SIG-M5 (cell line): ENCODE data around the gene C1orf174.

ENCODE experiments used
- DNase-seq: peaks from one replicate; lab custom pipeline; 2025; lab: John Stamatoyannopoulos, UW

Gene C1orf174

GRCh38 chr1:3900150-3900968 is at the start of gene C1orf174:
Gene C1orf174 (minus strand): TSS chr1:3900272. CDS start chr1:3900186, 86 bp downstream.
- peak; percentile 79 for DNase-seq

DNA sequence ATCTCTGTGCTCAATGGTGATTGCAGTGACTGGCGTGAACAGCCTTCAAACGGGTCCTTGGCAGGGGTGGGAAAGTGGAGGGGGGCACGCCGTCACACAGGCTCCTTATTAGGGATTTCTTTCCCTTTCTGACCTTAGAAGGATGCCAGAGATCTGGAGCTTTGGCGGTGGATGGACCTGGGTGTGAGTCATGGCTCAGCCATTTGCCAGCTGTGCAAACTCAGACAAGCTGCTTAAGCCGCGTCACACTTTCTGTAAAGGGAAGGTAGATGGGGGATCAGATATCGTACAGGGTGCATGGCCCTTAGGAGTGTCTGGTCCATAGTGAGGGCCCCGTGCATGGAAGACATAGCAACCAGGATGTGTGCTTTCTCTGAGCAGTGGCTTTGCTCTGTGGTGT is 48.3 kb upstream of the C1orf174 start:
- no peak for DNase-seq

DNA sequence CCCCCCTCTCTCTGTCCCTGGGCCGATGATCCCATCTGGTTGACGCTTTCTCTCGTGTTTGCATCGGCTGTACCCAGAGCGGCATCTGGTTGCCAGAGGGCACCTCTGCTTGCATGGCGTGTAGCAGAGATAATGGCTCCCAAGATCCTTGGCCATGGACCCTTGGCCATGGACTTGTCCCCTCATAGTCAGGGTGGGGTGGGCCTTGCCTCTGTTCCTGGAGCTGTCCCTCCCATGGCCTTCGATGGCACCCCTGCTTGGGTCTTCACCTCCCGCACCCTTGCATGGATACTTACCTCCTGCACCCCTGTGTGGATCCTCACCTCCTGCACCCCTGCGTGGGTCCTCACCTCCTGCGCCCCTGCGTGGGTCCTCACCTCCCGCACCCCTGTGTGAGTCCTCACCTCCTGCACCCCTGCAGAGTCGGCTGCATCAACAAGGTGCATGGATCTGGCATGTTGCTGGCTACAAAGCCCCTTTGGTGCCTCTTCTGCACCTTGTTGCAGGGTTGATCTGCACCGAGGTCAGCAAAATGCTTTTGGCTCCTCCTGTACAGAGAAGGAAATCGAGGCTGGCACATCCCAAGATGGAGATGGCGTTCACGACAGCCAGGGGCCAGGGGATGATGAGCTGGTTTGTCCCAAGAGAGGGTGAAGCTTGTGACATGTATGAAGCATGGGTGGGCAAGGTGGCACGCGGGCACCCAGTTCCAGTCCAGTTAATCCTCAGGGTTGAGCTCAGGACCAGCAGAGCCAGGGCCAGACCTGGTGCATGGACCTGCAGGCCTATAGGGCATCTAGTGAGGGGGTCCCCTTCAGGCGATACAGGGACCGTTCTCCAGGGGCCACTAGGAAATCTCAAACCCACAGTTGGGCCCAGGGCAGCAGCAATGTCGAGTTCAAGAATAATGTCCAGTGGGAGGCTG is 46.1 kb upstream of the C1orf174 start:
- no peak for DNase-seq

DNA sequence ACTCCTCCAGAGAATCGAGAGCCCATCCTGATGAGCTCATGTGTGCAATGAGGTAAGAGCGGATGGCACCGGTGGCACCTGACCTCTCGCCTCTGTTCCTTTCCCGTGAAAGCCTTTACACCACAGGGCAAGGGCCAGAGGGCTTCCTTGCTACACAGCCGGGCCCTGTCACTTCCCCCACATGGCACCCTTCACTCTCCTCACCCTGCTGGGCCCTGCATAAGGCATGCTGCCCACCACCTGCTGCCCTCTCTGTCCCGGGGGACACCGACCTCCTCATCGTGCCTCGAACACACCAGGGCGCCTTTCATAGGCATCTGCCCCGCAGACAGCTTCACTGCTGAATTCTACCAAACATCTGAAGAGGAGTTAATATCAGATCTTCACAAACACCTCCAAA is 45.1 kb upstream of the C1orf174 start:
- DNase-seq: no peak

DNA sequence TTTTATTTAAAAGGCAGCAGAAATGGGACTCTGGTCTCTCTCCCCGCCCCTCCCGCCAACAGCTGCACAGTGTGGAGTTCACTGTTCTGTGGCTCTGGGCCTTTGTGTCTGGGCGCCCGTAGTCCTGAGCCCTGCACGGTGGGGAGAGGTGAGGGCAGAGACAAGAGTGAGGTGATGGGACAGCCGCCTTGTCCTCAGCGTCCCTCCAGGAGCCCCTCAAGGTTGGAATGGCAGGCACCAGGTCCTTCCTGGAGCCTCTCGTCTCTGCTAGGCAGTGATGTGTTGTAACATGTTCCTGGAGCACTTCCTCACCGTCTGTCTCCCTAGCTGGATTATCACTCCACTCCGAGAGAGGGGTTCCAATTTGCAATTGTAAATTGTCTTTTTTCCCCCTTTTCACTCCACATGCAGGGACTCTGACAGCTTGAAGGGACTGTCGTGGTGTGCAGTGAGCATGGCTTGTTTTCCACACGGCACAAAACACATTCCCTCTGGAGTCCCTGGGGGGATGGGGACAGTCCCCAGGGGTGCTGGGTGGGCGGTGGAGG is 44.6 kb upstream of the C1orf174 start:
- no peak for DNase-seq

DNA sequence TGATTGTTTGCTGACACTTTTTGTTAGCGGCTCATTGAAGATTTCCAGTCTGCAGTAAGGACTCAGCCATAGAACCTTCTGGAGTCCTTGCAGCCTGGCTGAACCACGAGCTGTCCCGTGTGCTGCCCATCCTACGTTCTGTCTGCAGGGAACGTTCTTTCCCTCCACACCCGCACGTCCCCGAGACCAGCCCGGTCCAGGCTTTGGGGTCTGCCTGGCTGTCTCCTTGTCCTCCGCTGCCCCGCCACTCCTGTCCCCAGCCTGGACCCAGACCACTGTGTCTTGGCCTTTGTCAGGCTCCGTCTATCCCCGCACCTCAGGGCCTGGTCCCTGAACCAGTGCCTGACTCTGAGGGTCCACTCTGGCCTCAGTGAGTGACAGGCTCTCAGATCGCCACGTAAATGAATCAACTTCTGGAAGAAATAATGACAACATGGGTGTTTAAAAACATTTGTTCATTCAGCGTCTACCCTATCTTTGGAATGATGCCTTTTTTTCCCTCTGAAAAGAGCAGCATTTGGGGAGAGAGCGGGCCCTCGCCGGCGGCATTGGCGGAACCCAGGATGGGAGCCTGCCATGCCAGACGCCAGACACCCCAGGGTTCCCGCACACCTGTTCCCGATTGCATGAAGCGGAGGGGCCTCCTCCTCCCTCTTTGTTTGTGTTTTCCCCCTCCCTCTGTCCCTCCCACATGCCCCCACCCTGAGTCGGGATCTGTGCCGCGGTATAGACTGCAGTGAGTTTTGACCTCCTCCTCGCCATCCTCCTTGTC is 43.9 kb upstream of the C1orf174 start:
- DNase-seq: no peak

DNA sequence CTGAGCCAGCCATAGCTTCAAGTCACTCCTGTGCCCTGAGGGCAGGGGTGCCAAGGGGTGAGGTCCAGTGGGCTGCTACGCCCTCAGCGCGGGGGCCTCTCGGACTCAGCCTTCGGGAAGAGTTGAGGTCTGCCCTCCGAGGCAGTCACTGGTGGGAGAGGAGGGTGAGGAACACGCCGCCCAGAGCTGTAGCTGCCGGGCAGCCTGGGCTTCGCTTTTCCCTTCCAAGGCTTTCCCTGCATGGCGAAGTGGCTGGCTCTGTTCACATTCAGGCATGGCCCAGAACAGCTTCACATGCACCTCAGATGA is 43.0 kb upstream of the C1orf174 start:
- DNase-seq: no peak

DNA sequence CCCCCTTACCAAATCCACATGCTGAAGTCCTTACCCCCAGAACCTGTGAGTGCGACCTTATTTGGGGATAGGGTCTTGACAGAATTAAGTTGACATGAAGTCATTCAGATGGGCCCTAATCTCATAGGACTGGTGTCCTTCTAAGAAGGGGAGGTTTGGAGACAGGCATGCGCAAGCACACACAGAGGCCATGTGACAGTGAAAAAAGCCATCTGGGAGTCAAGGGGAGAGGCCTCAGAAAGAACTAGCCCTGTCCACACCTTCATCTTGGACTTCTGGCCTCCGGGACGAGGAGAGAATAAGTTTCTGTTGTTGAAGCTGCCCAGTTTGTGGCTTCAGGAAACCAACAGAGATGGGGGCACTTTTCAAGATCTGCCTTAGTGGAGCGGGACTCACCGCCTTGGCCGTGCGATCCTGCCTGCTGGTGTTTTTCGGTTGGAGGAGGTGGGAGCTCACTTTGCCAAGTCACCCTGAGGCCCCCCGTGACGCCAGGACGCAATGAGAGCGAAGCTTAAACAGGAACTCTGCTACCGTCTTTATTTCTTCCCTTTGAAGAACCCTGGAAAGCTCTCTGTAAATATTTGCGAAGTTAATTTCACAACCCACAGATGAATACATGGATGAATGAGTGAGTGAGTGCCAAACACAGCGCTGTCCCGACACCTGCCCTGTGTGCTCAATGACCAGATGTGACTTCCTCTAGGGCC is 42.5 kb upstream of the C1orf174 start:
- DNase-seq: no peak

GRCh38 chr1:3940754-3941345 is 40.8 kb upstream of the C1orf174 start:
- no peak for DNase-seq

GRCh38 chr1:3940081-3940753 is 40.1 kb upstream of the C1orf174 start:
- DNase-seq: no peak

DNA sequence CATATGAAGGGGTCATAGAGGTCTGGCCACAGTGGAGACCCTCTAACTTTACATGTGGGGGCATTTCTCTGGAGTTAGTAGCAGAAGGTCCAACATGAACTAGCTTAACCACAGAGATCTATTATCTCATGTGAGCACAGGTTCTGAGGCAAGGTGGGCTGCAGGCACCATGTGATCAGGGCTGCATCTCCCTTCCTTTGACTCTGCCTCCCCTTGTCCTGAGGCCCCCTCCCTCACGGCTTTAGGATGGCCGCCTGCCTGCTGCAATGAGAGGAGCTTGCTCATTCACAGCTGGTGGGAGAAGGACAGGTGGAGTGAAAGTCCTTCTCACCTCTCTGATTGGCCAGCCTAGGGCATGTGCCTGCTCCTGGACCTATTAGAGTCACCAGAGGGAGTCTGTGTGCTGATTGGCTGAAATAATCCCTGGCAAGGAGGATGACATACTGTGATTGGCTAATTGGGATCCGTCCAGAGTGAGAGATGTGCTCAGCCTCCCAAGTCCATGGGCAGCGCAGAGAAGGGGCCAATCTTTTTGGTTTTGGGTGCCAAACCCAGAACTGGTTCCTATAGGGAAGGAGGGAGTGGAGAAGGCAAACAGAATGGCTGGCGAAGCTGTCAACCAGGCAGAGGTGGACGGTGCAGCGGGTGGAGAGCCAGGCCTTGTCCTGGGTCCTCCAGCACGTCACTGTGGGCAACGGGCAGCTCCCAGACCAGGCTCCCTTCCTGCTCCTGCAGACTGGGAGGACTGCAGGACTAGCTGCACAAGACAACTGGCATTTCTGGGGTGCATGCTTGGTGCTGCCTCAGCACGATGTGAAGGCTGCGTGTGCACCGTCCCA is 39.4 kb upstream of the C1orf174 start:
- no peak for DNase-seq

DNA sequence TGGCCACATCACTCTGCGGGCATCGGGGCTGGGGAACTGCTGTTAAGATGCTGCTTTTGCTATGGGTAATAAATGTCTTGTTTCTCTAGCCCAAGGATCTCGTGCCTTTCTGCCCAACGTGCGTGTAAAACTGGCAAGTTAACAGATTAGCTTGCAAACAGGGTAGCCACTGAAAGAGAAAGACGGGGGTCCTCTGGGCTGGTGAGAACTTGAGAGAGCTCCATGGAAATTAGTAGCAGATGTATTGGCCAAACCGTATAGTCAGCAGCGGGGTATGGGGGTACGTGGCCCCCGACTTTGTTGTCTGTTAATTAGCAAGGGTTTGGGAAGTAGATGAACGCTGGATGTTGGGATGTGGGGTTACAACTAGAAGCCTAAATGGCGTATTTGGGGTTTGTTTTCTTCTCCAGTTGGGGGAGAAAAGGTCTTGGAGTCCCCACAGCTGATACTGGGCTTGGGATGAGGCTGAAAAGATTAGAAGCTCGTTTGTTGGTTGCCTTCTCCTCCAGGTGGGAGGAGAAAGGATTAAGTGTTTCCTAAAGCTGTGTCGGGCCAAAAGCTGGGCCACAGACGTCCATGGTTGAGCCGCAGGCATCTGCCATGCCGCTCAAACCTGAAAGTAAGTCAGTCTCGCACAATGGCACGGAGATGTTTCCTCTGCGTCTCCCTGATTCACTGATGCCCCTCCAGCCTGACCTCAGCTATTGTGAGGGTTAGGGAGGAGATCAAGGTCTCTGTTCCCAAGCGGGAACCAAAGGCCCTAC is 32.3 kb upstream of the C1orf174 start:
- DNase-seq: no peak

DNA sequence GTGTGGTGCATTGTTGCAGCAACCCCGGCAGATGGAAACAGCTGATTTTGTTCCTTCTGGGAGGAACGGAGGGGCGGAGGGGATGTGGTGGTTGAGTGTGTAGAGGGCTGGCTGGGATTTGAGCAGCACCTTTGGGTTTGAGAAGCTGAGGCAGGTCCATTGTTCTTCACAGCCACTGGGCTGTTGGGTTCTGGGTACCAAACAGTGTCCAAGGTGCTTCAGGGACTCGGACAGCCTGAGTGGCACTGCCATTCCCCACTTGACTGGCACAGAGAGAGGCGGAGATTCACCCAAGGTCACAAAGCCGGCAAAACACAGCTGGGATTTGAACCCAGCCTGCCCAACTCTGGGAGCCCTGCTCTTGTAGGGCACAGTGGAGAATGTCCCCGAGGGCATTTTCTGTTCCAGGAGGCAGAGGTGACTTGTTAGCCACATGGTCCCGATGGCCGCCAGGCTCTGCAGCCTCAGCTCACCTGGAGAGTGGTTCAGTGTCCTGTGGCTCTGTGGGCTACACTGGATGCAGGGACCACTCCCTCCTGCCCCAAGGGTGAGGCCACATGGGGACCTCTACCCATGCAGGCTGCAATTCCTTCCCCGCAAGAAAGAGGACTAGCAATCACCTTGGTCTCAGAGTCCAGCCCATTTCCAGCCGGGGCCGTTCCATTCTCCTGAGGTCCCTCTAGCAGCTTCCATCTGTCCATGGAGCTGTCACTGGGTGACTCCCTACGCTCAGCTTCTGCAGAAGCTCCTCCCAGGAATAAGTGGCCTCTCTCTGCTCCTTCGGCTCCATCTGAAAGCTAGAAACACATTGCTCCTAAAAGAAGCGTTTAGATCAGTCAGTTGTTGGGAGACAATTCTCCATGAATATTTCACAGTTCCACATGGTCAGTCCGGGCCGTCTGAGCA is 31.2 kb upstream of the C1orf174 start:
- DNase-seq: no peak

- no peak for DNase-seq
Observed at GRCh38 chr1:3930301-3931006, 30.4 kb upstream of the C1orf174 start.

GRCh38 chr1:3929126-3929525 is 29.1 kb upstream of the C1orf174 start:
- no peak for DNase-seq

DNA sequence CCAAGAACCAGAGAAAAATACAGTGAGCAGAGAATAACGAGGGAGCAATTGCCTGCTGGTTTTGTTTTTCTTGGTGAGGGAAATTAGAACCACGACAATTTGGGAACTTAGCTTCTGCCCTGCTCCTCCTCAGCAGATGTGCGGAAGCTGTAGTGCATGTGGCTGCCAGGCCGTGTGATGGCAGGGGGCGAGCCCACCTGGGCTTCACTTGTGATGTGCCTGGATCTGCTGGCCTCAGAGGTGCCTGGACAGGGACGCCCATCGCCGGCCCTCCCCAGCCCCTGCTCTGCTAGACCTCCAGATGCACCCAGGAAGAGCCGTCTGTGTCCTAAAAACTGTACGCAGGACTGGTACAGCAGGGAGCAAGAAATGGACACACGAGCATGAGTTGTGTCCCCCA is 28.5 kb upstream of the C1orf174 start:
- DNase-seq: no peak

DNA sequence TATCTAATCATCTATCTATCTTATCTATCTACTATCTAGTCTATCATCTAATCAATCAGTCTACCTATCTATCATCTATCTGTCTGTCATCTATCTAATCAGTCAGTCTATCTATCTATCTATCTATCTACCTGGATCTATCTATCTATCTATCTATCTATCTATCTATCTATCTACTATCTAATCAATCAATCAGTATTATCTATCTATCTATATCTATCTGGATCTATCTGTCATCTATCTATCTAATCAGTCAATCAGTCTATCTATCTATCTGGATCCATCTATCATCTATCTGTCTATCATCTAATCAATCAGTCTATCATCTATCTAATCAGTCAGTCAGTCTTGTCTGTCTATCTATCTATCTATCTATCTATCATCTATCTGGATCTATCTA is 26.9 kb upstream of the C1orf174 start:
- DNase-seq: no peak
